GM21825 (cell line): ENCODE results near the gene SDF4.

Source experiments
- ATAC-seq: cut with Tn5 transposase; IDR thresholded peaks from one replicate; pipeline ENCODE4 v1.9.1; 2021; ENCODE audit warnings: mild to moderate bottlenecking, moderate library complexity; ENCODE audit not compliant: unreplicated experiment

Gene SDF4

GRCh38 chr1:1229770-1230169, 2.0 kb downstream of the SDF4 start:
- ATAC-seq, result no peak

- ATAC-seq, result no peak
These were observed 3.0 kb downstream of the SDF4 start for GRCh38 chr1:1228596-1229321.

- ATAC-seq, result no peak
These were observed 3.6 kb downstream of the SDF4 start for GRCh38 chr1:1228187-1228586.

GRCh38 chr1:1227386-1227785, 4.4 kb downstream of the SDF4 start:
- no peak for ATAC-seq

GRCh38 chr1:1226566-1227362, 5.0 kb downstream of the SDF4 start:
- ATAC-seq, result no peak

GRCh38 chr1:1225913-1226312, 5.9 kb downstream of the SDF4 start:
- no peak for ATAC-seq

GRCh38 chr1:1225238-1225845, 6.5 kb downstream of the SDF4 start:
- no peak for ATAC-seq

- no peak for ATAC-seq
These were observed 7.9 kb downstream of the SDF4 start for GRCh38 chr1:1223891-1224290.

GRCh38 chr1:1223321-1223720, 8.5 kb downstream of the SDF4 start:
- ATAC-seq, result no peak

GRCh38 chr1:1222575-1223225, 9.1 kb downstream of the SDF4 start:
- ATAC-seq, result no peak

GRCh38 chr1:1221887-1222574, 9.8 kb downstream of the SDF4 start:
- no peak for ATAC-seq

GRCh38 chr1:1220197-1220596, 11.6 kb downstream of the SDF4 start:
- no peak for ATAC-seq

- ATAC-seq, result no peak
These were observed 12.5 kb downstream of the SDF4 start for GRCh38 chr1:1219341-1219740.

- ATAC-seq, result no peak
These were observed 13.1 kb downstream of the SDF4 start for GRCh38 chr1:1218524-1219200.

GRCh38 chr1:1217621-1218523, 13.9 kb downstream of the SDF4 start:
- no peak for ATAC-seq

GRCh38 chr1:1216770-1217620, 14.8 kb downstream of the SDF4 start:
- no peak for ATAC-seq

GRCh38 chr1:1215881-1216605, 15.8 kb downstream of the SDF4 start:
- no peak for ATAC-seq
